Inflammatory macrophage treated with lipopolysaccharide for 4 hours (primary cell): ENCODE measurements around the gene GSTM2.
A peak's percentile ranks its signal among the peaks of the same experiment; 100 is the strongest.

Experiments used
- DNase-seq: peaks from one replicate; pipeline ENCODE4 v3.0.0-alpha.2; 2020

GSTM2 gene

DNA sequence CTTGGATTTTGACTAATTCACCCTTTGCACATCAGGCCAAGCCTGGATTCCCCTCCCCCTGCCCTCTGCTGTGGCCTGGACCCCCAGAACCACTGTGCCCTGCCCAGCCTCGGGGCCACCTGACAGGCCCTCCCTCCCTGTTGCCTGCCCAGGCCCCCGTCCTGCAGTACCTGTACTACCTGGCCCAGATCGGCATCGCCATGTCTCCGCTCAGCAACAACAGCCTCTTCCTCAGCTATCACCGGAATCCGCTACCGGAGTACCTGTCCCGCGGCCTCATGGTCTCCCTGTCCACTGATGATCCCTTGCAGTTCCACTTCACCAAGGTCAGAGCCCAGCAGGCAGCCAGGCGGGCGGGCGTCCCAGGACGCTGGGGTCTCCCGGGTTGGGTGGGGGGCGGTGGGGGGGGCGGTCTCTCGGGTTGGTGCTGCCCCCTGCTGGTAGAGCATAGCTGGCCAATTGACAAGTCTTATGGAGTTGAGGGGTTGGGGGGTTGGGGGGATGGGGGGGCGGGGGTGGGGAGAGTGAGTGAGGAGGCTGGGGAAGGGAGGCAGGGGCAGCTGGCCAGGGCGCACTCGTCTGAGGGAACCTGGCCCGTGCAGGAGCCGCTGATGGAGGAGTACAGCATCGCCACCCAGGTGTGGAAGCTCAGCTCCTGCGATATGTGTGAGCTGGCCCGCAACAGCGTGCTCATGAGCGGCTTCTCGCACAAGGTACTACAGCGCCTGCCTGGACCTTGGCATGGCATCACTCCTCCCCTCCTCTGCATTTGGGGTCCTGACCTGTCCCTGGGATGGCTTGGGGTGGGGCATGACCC lies 37.6 kb upstream of the GSTM2 start:
- no peak for DNase-seq

- no peak for DNase-seq
Measured at GRCh38 chr1:109630898-109631512, 36.9 kb upstream of the GSTM2 start.

GRCh38 chr1:109631513-109632505 lies 36.0 kb upstream of the GSTM2 start:
- no peak for DNase-seq

DNA sequence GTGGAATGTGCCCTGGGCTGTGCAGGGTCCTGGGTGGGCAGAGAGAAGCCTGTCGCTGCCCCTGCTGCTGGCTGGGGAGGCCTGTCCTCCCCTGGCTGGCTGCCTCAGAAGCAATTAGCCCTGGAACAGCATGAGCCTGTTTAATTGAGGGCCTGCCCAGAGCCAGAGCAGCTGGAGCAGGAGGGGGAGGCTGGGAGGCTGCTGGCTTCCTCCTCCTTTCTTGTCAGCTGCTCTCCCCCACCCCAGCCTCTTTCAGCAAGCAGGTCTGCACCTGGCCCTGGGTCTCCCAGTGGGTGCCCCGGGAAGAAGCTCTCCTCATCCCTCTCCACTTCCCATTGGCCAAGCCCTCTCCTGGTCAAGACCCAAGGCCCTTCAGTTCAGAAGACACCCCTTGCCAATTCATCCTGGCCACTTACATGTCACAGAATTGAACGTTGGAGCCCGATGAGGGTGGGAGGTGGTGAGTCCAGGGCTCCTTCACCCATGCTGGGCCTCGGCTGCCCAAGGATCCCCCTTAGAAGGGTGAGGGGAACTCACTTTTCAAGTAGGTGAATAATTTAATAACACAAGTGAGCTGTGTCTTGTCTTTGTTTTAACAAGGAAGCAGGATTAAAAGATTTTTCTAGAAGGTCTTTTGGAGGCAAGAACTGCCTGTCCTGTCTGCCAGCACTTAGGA lies 35.0 kb upstream of the GSTM2 start:
- no peak for DNase-seq

- peak; percentile 68 for DNase-seq
Measured at GRCh38 chr1:109634292-109634691, 33.6 kb upstream of the GSTM2 start.

- DNase-seq = no peak
Measured at GRCh38 chr1:109634771-109635750, 32.8 kb upstream of the GSTM2 start.

DNA sequence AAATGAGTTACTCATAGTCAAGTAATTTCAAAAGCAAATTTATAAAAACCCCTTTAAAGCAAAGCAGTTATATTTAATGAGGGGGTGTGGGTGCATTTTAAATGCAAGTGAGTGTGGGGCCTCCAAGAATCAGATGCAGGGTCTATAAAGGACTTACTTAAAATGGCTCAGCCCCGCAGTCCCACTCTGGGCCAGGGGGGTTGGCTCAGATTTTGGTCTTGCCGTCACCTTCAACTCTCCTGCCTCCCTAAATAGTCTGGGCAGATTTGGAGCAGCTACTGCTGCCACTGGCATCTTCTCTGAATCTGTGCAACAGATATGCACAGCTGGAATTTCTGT lies 32.0 kb upstream of the GSTM2 start:
- no peak for DNase-seq

- peak; percentile 49 for DNase-seq
Measured at GRCh38 chr1:109636201-109636952, 31.5 kb upstream of the GSTM2 start.

DNA sequence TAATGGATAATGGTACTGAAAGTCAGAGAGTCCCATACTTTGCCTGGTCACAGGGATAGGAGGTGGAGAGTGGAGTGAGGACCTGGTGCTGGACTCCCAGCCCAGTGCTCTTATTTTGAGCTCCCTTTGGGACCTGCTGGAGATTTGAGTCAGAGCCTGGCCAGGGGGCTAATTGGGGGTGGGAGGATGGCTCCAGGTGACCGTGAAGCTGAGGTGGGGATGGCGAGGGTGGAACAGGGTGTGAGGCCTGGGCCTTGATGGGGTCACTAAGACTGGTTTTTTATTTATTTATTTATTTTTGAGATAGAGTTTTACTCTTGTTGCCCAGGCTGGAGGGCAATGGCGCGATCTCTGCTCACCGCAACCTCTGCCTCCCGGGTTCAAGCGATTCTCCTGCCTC lies 30.4 kb upstream of the GSTM2 start:
- DNase-seq = no peak

- no peak for DNase-seq
Measured at GRCh38 chr1:109639063-109639840, 28.6 kb upstream of the GSTM2 start.

DNA sequence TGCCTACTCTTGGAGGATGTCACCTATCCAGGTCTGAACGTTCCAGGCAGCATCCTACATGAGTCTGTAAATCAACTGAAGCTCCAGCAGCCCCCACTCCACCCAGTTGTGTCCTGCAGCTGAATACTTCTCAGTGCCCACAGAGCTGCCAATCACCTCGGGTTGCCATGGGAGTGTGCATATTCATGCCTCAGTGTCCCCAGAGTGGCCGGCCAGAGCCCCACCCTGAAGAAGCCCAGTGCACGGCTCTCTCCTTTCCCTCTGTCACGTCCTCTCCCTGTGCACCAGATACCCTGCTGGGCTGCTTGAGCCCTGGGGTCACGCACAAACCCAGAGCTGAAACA lies 28.0 kb upstream of the GSTM2 start:
- no peak for DNase-seq

DNA sequence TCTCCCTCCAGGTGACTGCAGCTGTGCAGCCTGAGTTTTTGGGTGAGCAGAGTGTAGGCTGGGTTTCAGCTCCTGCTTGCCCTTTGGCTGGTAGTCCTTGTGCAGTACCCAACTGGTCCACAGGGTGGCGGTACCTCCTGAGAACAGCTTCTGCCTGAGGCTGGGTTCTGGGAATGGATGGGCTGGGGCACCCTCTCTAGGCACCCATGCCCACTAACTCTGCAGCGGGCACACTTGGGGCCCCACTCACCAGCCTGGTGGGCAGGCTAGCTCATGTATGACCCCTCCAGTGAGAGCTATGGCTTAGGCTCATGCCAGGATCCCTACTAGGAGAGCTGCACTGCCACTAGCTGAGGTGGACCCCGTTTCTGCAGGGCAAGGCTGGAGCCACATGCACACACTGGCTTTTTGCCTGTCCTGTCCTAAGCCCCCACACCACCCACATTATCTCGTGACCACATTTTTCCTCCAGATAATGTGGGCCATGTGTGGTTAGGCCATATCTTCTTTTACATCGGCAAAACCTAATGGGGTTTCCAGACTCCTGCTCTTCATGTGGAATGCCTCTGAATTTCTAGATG lies 27.5 kb upstream of the GSTM2 start:
- DNase-seq = peak; percentile 77

- no peak for DNase-seq
Measured at GRCh38 chr1:109641078-109641740, 26.6 kb upstream of the GSTM2 start.

GRCh38 chr1:109641861-109642260 lies 26.0 kb upstream of the GSTM2 start:
- DNase-seq = peak; percentile 89

- DNase-seq = peak; percentile 84
Measured at GRCh38 chr1:109642626-109643025, 25.2 kb upstream of the GSTM2 start.

DNA sequence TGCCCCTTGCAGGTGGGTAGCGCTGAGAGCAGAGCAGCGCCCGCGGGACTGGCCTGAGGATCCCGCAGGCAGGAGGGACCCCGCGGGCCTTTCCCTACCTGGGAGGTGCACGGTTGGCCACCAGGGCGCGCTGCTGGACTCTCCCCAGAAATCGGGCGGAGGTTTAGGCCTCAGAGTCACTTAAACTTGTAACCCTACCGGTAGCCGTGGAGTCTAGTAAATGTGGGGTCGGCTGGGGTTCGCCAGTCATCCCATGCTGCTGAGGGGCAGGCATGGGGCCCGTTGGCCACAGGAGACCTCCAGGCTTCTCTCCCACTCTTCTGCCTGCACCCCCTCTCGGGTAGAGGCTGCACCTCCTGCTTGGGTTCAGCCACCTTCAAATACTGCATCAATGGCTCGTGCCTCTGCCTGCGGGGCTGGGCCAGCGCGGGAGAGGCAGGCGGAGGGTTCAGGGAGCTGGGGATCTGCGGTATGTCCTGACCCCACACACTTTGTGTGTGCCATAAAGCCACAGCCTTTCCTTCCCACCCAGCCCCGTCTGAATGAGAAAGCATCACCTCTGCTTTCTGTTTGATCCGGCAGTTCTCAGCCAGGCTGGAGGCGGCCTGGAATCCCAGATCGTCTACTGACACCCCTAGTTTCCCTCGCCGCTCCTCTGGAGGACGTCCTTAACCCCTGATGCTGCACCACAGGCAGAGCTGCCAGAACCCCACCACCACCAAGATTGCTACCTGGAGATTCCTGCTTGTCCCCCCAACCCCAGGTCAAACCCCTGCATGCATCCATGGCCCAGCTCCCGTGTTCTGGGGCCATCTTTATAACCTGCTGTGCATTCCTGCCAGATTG lies 24.2 kb upstream of the GSTM2 start:
- peak; percentile 76 for DNase-seq

- no peak for DNase-seq
Measured at GRCh38 chr1:109644670-109645069, 23.2 kb upstream of the GSTM2 start.

DNA sequence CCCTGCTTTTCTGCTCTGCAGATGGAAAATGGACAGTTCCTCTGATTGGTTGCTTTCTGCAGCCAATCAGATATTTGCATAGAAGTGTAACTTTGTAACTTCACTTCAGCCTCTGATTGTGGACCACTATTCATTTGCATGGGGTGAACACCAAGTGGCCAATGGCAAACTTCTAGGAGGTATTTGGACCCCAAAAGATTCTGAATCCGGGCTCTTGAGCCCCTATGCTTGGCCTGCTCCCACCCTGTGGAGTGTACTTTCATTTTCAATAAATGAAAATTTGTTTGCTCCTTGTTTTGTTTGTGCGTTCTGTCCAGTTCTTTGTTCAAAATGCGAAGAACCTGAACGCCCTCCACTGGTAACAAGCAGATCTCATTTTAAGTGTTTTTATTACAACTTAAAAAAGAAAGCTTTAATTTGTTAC lies 18.4 kb upstream of the GSTM2 start:
- DNase-seq = peak; percentile 36
